ENCODE results near the gene RNASE1.
A peak's percentile ranks its signal among the peaks of the same experiment; 100 is the strongest.
"Not testable (repeated sequence)": the region's sequence is repeated elsewhere in the genome, so short reads cannot be mapped to it uniquely, and the experiment has no call there.

RNASE1 gene

GRCh38 chr14:20787025-20787424, 15.6 kb downstream of the RNASE1 start:
- H3K27ac ChIP-seq = no peak overlapping the region
- no peak overlapping the region for H3K4me3 ChIP-seq

- Histone ChIP-seq H3K4me3 (peak overlapping the region in 5 of 7 experiments; percentile 9 to 13 (median 11)), H3K27ac (peak overlapping the region in 18 of 21 experiments; percentile 10 to 92 (median 71))
These were observed 20.3 kb downstream of the RNASE1 start for GRCh38 chr14:20782280-20782890.

DNA sequence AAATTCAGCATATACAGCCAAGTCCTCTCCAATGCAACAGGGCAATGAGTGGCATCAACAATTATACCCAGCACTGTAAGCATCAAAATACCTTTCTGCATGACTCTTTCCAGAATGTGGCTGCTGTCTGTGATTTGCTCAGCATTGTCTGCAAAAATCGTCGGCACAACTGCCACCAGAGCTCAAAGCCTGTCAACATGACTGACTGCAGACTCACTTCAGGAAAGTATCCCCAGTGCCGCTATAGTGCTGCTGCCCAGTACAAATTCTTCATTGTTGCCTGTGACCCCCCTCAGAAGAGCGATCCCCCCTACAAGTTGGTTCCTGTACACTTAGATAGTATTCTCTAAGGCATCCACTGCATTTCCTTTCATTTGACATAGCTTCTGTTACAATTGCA, 20.8 kb downstream of the RNASE1 start:
- H3K27ac ChIP-seq = peak overlapping the region in 19 of 21 experiments; percentile 44 to 92 (median 71)

GRCh38 chr14:20775901-20776300, 26.7 kb downstream of the RNASE1 start:
- H3K4me3 ChIP-seq = no peak overlapping the region
- no peak overlapping the region for H3K27ac ChIP-seq

More for the DNA sequence above, 20.8 kb downstream of the RNASE1 start:
- H3K4me3 ChIP-seq = peak overlapping the region in 5 of 7 experiments; percentile 9 to 13 (median 11)

GRCh38 chr14:20775043-20775442, 27.6 kb downstream of the RNASE1 start:
- no peak overlapping the region for H3K4me3 ChIP-seq

GRCh38 chr14:20774258-20774824, 28.3 kb downstream of the RNASE1 start:
- H3K4me3 ChIP-seq = no peak overlapping the region
- no peak overlapping the region for H3K27ac ChIP-seq

More at GRCh38 chr14:20775043-20775442, 27.6 kb downstream of the RNASE1 start:
- no peak overlapping the region for H3K27ac ChIP-seq

GRCh38 chr14:20772650-20773049, 30.0 kb downstream of the RNASE1 start:
- H3K4me3 ChIP-seq = no peak overlapping the region
- H3K27ac ChIP-seq = no peak overlapping the region

- no peak overlapping the region for H3K27ac ChIP-seq
- no peak overlapping the region for H3K4me3 ChIP-seq
These were observed 33.2 kb downstream of the RNASE1 start for GRCh38 chr14:20769421-20769820.

GRCh38 chr14:20768593-20768892, 34.1 kb downstream of the RNASE1 start:
- no peak overlapping the region for H3K4me3 ChIP-seq
- no peak overlapping the region for H3K27ac ChIP-seq

DNA sequence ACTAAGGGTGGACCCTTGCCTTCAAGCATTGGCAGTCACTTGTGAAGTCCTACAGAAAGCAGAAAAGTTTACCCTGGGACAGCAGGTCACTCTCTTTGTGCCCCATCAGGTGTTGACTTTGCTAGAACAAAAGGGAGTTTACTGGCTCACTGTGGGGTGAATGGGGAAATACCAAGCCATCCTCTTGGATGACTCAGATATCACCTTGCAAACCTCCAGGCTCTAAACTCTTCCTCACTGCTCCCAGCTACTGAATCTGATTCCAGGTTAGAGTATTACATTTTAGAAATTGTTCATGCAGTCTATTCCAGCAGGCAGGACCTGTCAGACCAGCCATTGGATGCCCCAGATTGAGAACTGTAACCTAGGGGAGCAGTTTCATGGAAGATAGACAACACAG, 41.7 kb downstream of the RNASE1 start:
- Histone ChIP-seq H3K4me3 (no peak overlapping the region), H3K27ac (no peak overlapping the region)

DNA sequence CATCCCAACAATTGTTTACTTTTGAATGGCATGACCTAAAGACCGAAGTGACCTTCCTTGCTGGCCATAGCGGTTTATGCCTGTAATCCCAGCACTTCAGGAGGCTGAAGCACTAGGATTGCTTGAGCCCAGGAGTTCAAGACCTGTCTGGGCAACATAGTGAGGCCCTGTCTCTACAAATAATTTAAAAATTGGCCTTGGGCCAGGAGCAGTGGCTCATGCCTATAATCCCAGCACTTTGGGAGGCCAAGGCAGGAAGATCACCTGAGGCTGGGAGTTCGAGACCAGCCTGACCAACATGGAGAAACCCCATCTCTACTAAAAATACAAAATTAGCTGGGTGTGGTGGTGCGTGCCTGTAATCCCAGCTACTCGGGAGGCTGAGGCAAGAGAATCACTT, 43.2 kb downstream of the RNASE1 start:
- not testable (repeated sequence) for H3K4me3 ChIP-seq, H3K27ac ChIP-seq

GRCh38 chr14:20757965-20758364, 44.7 kb downstream of the RNASE1 start:
- Histone ChIP-seq H3K4me3 (no peak overlapping the region), H3K27ac (no peak overlapping the region)

GRCh38 chr14:20755037-20755436, 47.6 kb downstream of the RNASE1 start:
- Histone ChIP-seq H3K27ac (no peak overlapping the region), H3K4me3 (no peak overlapping the region)

- Histone ChIP-seq H3K27ac (no peak overlapping the region), H3K4me3 (no peak overlapping the region)
These were observed 48.3 kb downstream of the RNASE1 start for GRCh38 chr14:20754308-20754707.

DNA sequence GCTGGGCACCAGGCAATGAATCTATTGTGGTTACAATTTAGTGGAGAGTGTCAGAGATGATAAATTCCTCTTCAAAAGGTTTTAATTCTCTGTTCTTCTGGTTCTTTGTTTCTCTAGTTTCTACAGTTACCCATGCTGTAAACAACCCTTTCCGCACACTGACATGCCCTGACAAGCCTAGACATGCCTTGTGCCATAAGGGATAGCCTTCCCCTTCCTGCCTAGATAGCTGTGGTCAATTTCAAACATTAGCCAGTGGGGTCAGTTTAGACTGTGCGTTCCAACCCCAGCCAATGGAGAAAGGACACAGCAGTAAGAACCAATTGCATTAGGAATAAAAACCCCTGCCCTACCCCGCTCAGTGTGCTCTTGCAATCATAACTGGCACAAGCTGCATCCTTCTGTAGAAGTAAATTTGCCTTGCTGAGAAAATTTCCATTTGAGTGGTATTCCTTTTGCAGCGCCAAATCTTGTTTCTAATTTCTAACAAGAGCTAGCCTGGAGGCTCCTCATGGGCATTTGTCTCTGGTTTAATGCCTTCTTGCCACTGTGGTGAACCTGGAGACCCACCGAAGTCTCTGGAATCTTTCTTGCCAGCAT, 50.6 kb downstream of the RNASE1 start:
- Histone ChIP-seq H3K27ac (no peak overlapping the region), H3K4me3 (no peak overlapping the region)
